ENCODE measurements around the gene DUSP12. TPM values are rescaled to one million over a fixed set of nuclear protein-coding genes. Genes with fewer than 3 reads are reported as not detected.

DUSP12 gene
- total RNA-seq, 1 experiment from 2014 or later, result 29.4 TPM

GRCh38 chr1:161749509-161750407 lies at the start of gene DUSP12 (continued):
- TF ChIP-seq ATF1 (CRISPR knock-in tag; IDR thresholded peaks at IDR 0.05) (no peak), GABPB1 (CRISPR knock-in tag; IDR thresholded peaks at IDR 0.05) (peak; percentile 43; the same call in 1 of the 2 replicates), MLX (CRISPR knock-in tag; IDR thresholded peaks at IDR 0.05) (no peak), HMGA2 (CRISPR knock-in tag; IDR thresholded peaks at IDR 0.05) (no peak), RELA (CRISPR knock-in tag; IDR thresholded peaks at IDR 0.05; ENCODE audit: borderline replicate concordance) (no peak), STAT6 (CRISPR knock-in tag; conservative IDR thresholded peaks at IDR 0.05; ENCODE audit: low read depth) (no peak), E2F4 (CRISPR knock-in tag; IDR thresholded peaks at IDR 0.05; ENCODE audit: borderline replicate concordance, low read depth) (no peak; the same call in 1 of the 2 replicates), TEAD1 (CRISPR knock-in tag; IDR thresholded peaks at IDR 0.05) (peak; percentile 13; the same call in 1 of the 2 replicates), ZNF232 (CRISPR knock-in tag; IDR thresholded peaks at IDR 0.05) (no peak), USF1 (CRISPR knock-in tag; IDR thresholded peaks at IDR 0.05) (no peak), NFATC4 (CRISPR knock-in tag; IDR thresholded peaks at IDR 0.05) (no peak), ERG (CRISPR knock-in tag; IDR thresholded peaks at IDR 0.05) (no peak; the same call in 1 of the 2 replicates), SMAD3 (CRISPR knock-in tag; IDR thresholded peaks at IDR 0.05; ENCODE audit: borderline replicate concordance) (peak; percentile 24; the same call in 1 of the 2 replicates), FOXP4 (CRISPR knock-in tag; IDR thresholded peaks at IDR 0.05) (0 out of 2 replicates have a peak, but pooled peaks have one; percentile 22), FOXP1 (CRISPR knock-in tag; IDR thresholded peaks at IDR 0.05; ENCODE audit: borderline replicate concordance) (peak; percentile 92), CDX4 (CRISPR knock-in tag; IDR thresholded peaks at IDR 0.05; ENCODE audit: borderline replicate concordance) (no peak), ZNF121 (CRISPR knock-in tag; IDR thresholded peaks at IDR 0.05) (no peak), MYBL2 (CRISPR knock-in tag; IDR thresholded peaks at IDR 0.05) (peak; percentile 67; the same call in 1 of the 2 replicates), USF2 (CRISPR knock-in tag; IDR thresholded peaks at IDR 0.05) (no peak), NR1H2 (CRISPR knock-in tag; IDR thresholded peaks at IDR 0.05) (no peak), SP1 (CRISPR knock-in tag; conservative IDR thresholded peaks at IDR 0.05) (peak; percentile 64), MXD4 (CRISPR knock-in tag; IDR thresholded peaks at IDR 0.05; ENCODE audit: borderline replicate concordance) (no peak), CBFB (CRISPR knock-in tag; IDR thresholded peaks at IDR 0.05; ENCODE audit: low read depth) (peak; percentile 79; the same call in 1 of the 2 replicates), IRF2 (CRISPR knock-in tag; IDR thresholded peaks at IDR 0.05; ENCODE audit: borderline replicate concordance, low read depth) (0 out of 2 replicates have a peak, but pooled peaks have one; percentile 32), E2F5 (CRISPR knock-in tag; IDR thresholded peaks at IDR 0.05) (peak; percentile 78)
